IMR-90 (cell line): ENCODE measurements around the gene SCYL3. TPM values are rescaled to one million over a fixed set of nuclear protein-coding genes. Genes with fewer than 3 reads are reported as not detected.
A peak's percentile ranks its signal among the peaks of the same experiment; 100 is the strongest.

Source experiments
- ATAC-seq: fragments of 200-7000 bp; cut with Tn5 transposase; 2 replicates; pipeline ENCODE4 v1.9.1; 2020; ENCODE audit warnings: low read depth, mild to moderate bottlenecking, moderate library complexity
- BruUV-seq: library from RNA; stranded (reverse); fragments of 400-500 nt; replicated peaks from 2 replicates; lab custom pipeline; 2021; lab: Mats Ljungman, UMichigan
- CTCF ChIA-PET: fragments of 300-600 bp; formaldehyde crosslinking; extraction: SDS; loops from one replicate; lab custom pipeline; 2021; ENCODE audit warnings: antibody characterized with exemption; lab: Yijun Ruan, JAX
- POLR2A ChIA-PET: fragments of 300-600 bp; sonication (Branson Sonifier 250); formaldehyde crosslinking; loops from one replicate; lab custom pipeline; 2022; ENCODE audit warnings: antibody characterized with exemption; ENCODE audit not compliant: unreplicated experiment; lab: Charles Lee
- DNase-seq: peaks from one replicate; pipeline ENCODE4 v3.0.0; 2013
- H2AFZ ChIP-seq: replicated peaks from 2 replicates; pipeline ENCODE3; 2013; ENCODE audit warnings: low read length, mild to moderate bottlenecking; ENCODE audit not compliant: poor library complexity
- H2AK5ac ChIP-seq: 2 replicates; pipeline ENCODE4 v1.6.1; 2013; ENCODE audit warnings: low read depth, low read length, inconsistent platforms
- H2AK9ac ChIP-seq: replicated peaks from 2 replicates; pipeline ENCODE3; 2013; ENCODE audit warnings: mild to moderate bottlenecking, low read depth, low read length, moderate library complexity; ENCODE audit not compliant: poor library complexity
- H2BK120ac ChIP-seq: 2 replicates; pipeline ENCODE4 v1.6.1; 2013; ENCODE audit warnings: low read depth, low read length, inconsistent platforms
- H2BK15ac ChIP-seq: 3 replicates; pipeline ENCODE4 v1.6.1; 2013; ENCODE audit warnings: low read depth, low read length, inconsistent platforms
- H2BK20ac ChIP-seq: 2 replicates; pipeline ENCODE4 v1.6.1; 2013; ENCODE audit warnings: low read depth, mild to moderate bottlenecking, inconsistent platforms, low read length, moderate library complexity
- H2BK5ac ChIP-seq: 2 replicates; pipeline ENCODE4 v1.6.1; 2013; ENCODE audit warnings: mild to moderate bottlenecking, low read depth, low read length, inconsistent platforms; ENCODE audit not compliant: poor library complexity, severe bottlenecking
- H3K14ac ChIP-seq: replicated peaks from 2 replicates; pipeline ENCODE4 v1.6.1; 2013; ENCODE audit warnings: low read depth, low read length, inconsistent platforms
- H3K18ac ChIP-seq: 2 replicates; pipeline ENCODE4 v1.6.1; 2013; ENCODE audit warnings: low read depth, low read length, control low read depth
- H3K23ac ChIP-seq: 2 replicates; pipeline ENCODE4 v1.6.1; 2013; ENCODE audit warnings: low read depth, low read length, inconsistent platforms
- H3K27ac ChIP-seq: 2 replicates; pipeline ENCODE4 v1.5.1; 2013; ENCODE audit warnings: mild to moderate bottlenecking, control low read depth, low read length; ENCODE audit not compliant: insufficient read depth
- H3K27me3 ChIP-seq: 2 replicates; pipeline ENCODE4 v1.6.1; 2013; ENCODE audit warnings: low read length; ENCODE audit not compliant: control insufficient read depth, insufficient read depth
- H3K36me3 ChIP-seq: 2 replicates; pipeline ENCODE4 v1.6.1; 2013; ENCODE audit warnings: low read length, mixed read lengths; ENCODE audit not compliant: control insufficient read depth, insufficient read depth
- H3K4ac ChIP-seq: 2 replicates; pipeline ENCODE4 v1.6.1; 2013; ENCODE audit warnings: low read depth, low read length, inconsistent platforms
- H3K4me1 ChIP-seq: 2 replicates; pipeline ENCODE4 v1.6.1; 2013; ENCODE audit warnings: low read length, mixed read lengths; ENCODE audit not compliant: control insufficient read depth, insufficient read depth
- H3K4me2 ChIP-seq: 2 replicates; pipeline ENCODE4 v1.6.1; 2013; ENCODE audit warnings: low read depth, mild to moderate bottlenecking, control low read depth, low read length, moderate library complexity
- H3K4me3 ChIP-seq: 2 replicates; pipeline ENCODE4 v1.5.1; 2013; ENCODE audit warnings: low read depth, mild to moderate bottlenecking, control low read depth, low read length, moderate library complexity; ENCODE audit not compliant: insufficient read depth
- H3K56ac ChIP-seq: 2 replicates; pipeline ENCODE4 v1.6.1; 2013; ENCODE audit warnings: low read length, inconsistent platforms; ENCODE audit not compliant: insufficient read depth; ENCODE audit errors: extremely low read depth
- H3K79me1 ChIP-seq, 2 experiments: 2 replicates each; pipeline ENCODE4 v1.6.1; 2013; ENCODE audit warnings: low read length in 2 of 2, inconsistent platforms in 1 of 2, low read depth in 1 of 2
- H3K9ac ChIP-seq: 2 replicates; pipeline ENCODE4 v1.6.1; 2013; ENCODE audit warnings: low read depth, low read length, control low read depth
- H3K9me1 ChIP-seq: 2 replicates; pipeline ENCODE4 v1.6.1; 2013; ENCODE audit warnings: low read length, inconsistent platforms; ENCODE audit not compliant: insufficient read depth
- H3K9me3 ChIP-seq: 2 replicates; pipeline ENCODE4 v1.6.1; 2013; ENCODE audit warnings: low read length; ENCODE audit not compliant: control insufficient read depth, insufficient read depth
- H4K20me1 ChIP-seq: 2 replicates; pipeline ENCODE4 v1.6.1; 2013; ENCODE audit warnings: low read length, inconsistent platforms; ENCODE audit not compliant: insufficient read depth
- H4K5ac ChIP-seq: 2 replicates; pipeline ENCODE4 v1.6.1; 2013; ENCODE audit warnings: mild to moderate bottlenecking, low read depth, low read length, control low read depth
- H4K8ac ChIP-seq, 2 experiments: 2 replicates each; pipeline ENCODE4 v1.6.1; 2013; ENCODE audit warnings: low read depth in 2 of 2, low read length in 2 of 2, control low read depth in 1 of 2, inconsistent platforms in 1 of 2
- H4K91ac ChIP-seq: 2 replicates; pipeline ENCODE4 v1.6.1; 2013; ENCODE audit warnings: low read depth, low read length, inconsistent platforms; ENCODE audit not compliant: insufficient read depth
- BHLHE40 ChIP-seq: fragments of 150-350 bp; IDR thresholded peaks from 2 replicates; pipeline ENCODE4 v1.6.1; 2016; ENCODE audit warnings: mild to moderate bottlenecking, low read depth, low read length
- CEBPB ChIP-seq: IDR thresholded peaks from 2 replicates; pipeline ENCODE4 v1.6.1; 2012; ENCODE audit warnings: low read depth, low read length, improper control_type of control experiment
- CHD1 ChIP-seq: IDR thresholded peaks from 2 replicates; pipeline ENCODE4 v1.6.1; 2012; ENCODE audit warnings: low read depth, low read length, improper control_type of control experiment
- CTCF ChIP-seq: conservative IDR thresholded peaks from 2 replicates; pipeline ENCODE4 v1.5.1; 2012; ENCODE audit warnings: mild to moderate bottlenecking, low read depth, low read length, improper control_type of control experiment
- FOS ChIP-seq: fragments of 150-350 bp; IDR thresholded peaks from 2 replicates; pipeline ENCODE4 v1.6.1; 2016; ENCODE audit warnings: low read depth, low read length
- MAFK ChIP-seq: IDR thresholded peaks from 2 replicates; pipeline ENCODE4 v1.6.1; 2012; ENCODE audit warnings: low read depth, low read length, improper control_type of control experiment
- MAZ ChIP-seq: IDR thresholded peaks from 2 replicates; pipeline ENCODE4 v1.6.1; 2012; ENCODE audit warnings: low read depth, mild to moderate bottlenecking, low read length, improper control_type of control experiment, moderate library complexity, borderline replicate concordance
- NFE2L2 ChIP-seq: fragments of 150-350 bp; IDR thresholded peaks from 2 replicates; pipeline ENCODE4 v1.6.1; 2016; ENCODE audit warnings: low read depth, mild to moderate bottlenecking, low read length
- POLR2A ChIP-seq: IDR thresholded peaks from 2 replicates; pipeline ENCODE4 v1.6.1; 2012; ENCODE audit warnings: mild to moderate bottlenecking, low read depth, low read length
- RAD21 ChIP-seq: IDR thresholded peaks from 2 replicates; pipeline ENCODE4 v1.6.1; 2012; ENCODE audit warnings: low read length, improper control_type of control experiment
- RFX5 ChIP-seq: IDR thresholded peaks from 2 replicates; pipeline ENCODE4 v1.8.0; 2012; ENCODE audit warnings: low read depth, mild to moderate bottlenecking, low read length, moderate library complexity
- SMC3 ChIP-seq: fragments of 150-350 bp; IDR thresholded peaks from 2 replicates; pipeline ENCODE4 v1.6.1; 2016; ENCODE audit warnings: low read depth, mild to moderate bottlenecking, antibody characterized with exemption, low read length, moderate library complexity
- USF2 ChIP-seq: fragments of 150-350 bp; IDR thresholded peaks from 2 replicates; pipeline ENCODE4 v1.6.1; 2017; ENCODE audit warnings: mild to moderate bottlenecking, antibody characterized with exemption, low read length, low read depth
- WGBS, 2 experiments: methylation state at CpG; one replicate each; pipeline versions ENCODE4 v1.1.5 to v1.1.7; 2013; ENCODE audit warnings: missing lambda C conversion rate in 2 of 2; ENCODE audit not compliant: insufficient read length in 1 of 2; ENCODE audit errors: extremely low coverage in 2 of 2; 5-methylcytosine and 5-hydroxymethylcytosine counted together
- dilution Hi-C: fragments of 300-500 bp; cut with HindIII; formaldehyde crosslinking; loops from one replicate; pipeline ENCODE4 v1.14.3; 2018; ENCODE audit warnings: low sequenced_read_pairs; ENCODE audit not compliant: unreplicated experiment
- in situ Hi-C: fragments of 300-500 bp; cut with MboI; formaldehyde crosslinking; loops from 3 replicates; pipeline ENCODE4 v1.14.3; 2019; ENCODE audit warnings: low sequenced_read_pairs, inconsistent platforms, mixed read lengths
- intact Hi-C: fragments of 100-400 bp; cut with micrococcal nuclease; formaldehyde crosslinking; loops from 2 replicates; pipeline ENCODE4 v1.10.0; 2022
- polyA plus RNA-seq, 3 experiments: library from polyadenylated mRNA; depleted of rRNA; stranded (reverse); fragments of >200 nt; gene quantifications; 2 replicates each; pipeline ENCODE4 v1.2.3, GENCODE V29; 2012; ENCODE audit warnings: low replicate concordance in 1 of 3
- total RNA-seq: library from RNA; depleted of rRNA; stranded (reverse); fragments of >200 nt; gene quantifications from 2 replicates; pipeline ENCODE4 v1.2.3, GENCODE V29; 2012

Gene SCYL3
- total and polyA plus RNA-seq, 2 of the 4 experiments (the other 2 are of a cell fraction) = 3.9 to 8.4 TPM

- WGBS, 2 experiments = no CpG with 5 or more reads among the region's 4 CpGs
- Histone ChIP-seq H3K4ac (no peak overlapping the region), H3K9me3 (no peaks in the 10 kb centered on the region), H2BK15ac (no peak overlapping the region), H2AK5ac (no peak overlapping the region), H3K18ac (no peak overlapping the region), H4K20me1 (no peaks in the 10 kb centered on the region), H2AK9ac (no peak overlapping the region), H3K14ac (no peak overlapping the region), H3K4me2 (no peak overlapping the region), H2BK120ac (no peak overlapping the region), H2AFZ (no peak overlapping the region), H2BK20ac (no peak overlapping the region), H2BK5ac (no peak overlapping the region), H4K91ac (no peak overlapping the region), H4K8ac (no peak overlapping the region), H3K23ac (no peak overlapping the region), H3K36me3 (peaks cover 3% of the 10 kb centered on the region), H3K4me1 (no peaks in the 10 kb centered on the region), H4K5ac (no peak overlapping the region), H3K9me1 (no peaks in the 10 kb centered on the region), H3K27ac (no peak overlapping the region), H3K4me3 (no peak overlapping the region), H3K79me1 (no peaks in the 10 kb centered on the region), H3K27me3 (no peaks in the 10 kb centered on the region), H3K9ac (no peak overlapping the region), H3K56ac (no peak overlapping the region)
- ChIA-PET CTCF (interaction anchor here (0.7 to 1.3 kb wide), 5 partner anchors 12 to 208 kb away, joined by 3 read pairs; no protein-coding TSS in a partner anchor), POLR2A (interaction anchor here (0.6 kb wide), 1 partner anchor 1848 kb away, joined by 3 read pairs; no protein-coding TSS in a partner anchor)
- ATAC-seq (peak; percentile 86), DNase-seq (peak; percentile 35)
- TF ChIP-seq RFX5 (no peak), BHLHE40 (no peak), RAD21 (peak; percentile 50), CTCF (peak; percentile 55), FOS (no peak), POLR2A (no peak), NFE2L2 (no peak), CEBPB (no peak), USF2 (no peak), CHD1 (no peak), MAZ (no peak), SMC3 (peak; percentile 49; the same call in 1 of the 2 replicates), MAFK (no peak)
- BruUV-seq = no TSS peak
- in situ Hi-C loops (loop anchor here (5.0 kb wide), 1 partner anchor 327 kb away; no protein-coding TSS in a partner anchor), dilution Hi-C loops (no loop called here), intact Hi-C loops (loop anchor here (1.0 to 10.0 kb wide), 4 partner anchors 208 to 1205 kb away; partner anchors contain the start of gene SLC19A2)
Observed at GRCh38 chr1:169809370-169810095, 84.2 kb downstream of the SCYL3 start.
